M059J (cell line): Measurements from ENCODE around the gene EPS15. TPM values are rescaled to one million over a fixed set of nuclear protein-coding genes. Genes with fewer than 3 reads are reported as not detected.

Source experiments
- DNase-seq: peaks from one replicate; pipeline ENCODE4 v3.0.0-alpha.2; 2012; ENCODE audit warnings: low read depth
- total RNA-seq: library from RNA; depleted of rRNA; stranded (reverse); fragments of >200 nt; shearing (Covaris generic); gene quantifications from 2 replicates; pipeline ENCODE4 v1.2.3, GENCODE V29; 2014; rRNA removed

The EPS15 gene
- total RNA-seq, 1 experiment from 2014 or later, result 28.0 TPM

DNA sequence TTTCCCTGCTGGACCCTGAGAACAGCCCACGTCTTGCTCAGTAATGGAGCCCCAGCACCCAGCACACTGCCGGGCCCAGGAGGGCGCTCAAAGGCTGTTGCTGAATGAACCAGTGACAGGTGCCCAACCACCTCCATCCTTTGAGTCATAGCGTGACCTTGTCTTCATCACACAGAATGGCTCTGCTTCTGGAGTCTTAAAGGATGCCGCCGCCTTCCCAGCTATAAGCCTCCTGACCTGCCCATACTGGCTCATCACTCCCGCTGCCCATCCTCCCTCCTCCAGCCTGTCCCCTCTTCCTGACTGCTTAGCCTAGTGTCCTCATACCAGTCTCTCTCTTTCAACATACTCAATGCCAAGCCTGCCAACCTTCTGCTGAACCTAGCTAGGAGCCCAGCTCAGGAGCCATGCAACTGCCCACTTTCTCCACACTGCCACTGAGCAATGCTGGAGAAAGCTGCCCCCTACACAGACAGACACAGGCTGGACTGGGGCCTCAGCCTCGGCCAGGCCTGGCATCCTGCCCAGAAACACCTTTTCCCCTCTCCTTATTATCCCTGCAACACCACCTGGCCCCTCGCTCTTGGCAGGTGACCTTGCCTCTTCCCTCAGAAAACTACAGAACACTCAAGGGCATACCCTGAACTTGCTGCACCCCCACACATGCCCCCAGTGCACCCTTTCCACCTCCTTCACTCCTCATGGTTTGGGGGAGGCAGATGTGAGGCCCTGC is 202.8 kb downstream of the EPS15 start:
- no peak for DNase-seq

DNA sequence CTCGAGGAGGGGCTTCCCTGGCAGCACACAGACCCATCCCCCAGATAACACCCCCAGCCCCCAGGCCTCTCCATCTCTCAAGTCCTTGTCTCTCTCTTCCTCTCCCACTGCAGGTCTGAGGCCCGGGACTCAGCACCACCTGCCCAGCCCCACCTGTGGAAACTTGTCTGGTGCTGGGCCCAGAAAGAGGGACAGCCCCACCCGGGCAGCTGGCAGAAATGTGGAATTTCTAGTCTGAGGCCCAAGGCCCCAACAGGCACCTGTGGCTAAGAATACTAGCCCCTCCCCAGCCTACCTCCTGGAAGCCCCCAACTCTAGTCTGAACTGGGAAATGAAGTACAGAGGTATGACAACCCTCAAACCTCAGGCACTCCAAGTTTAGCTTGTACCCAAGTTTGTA is 204.1 kb downstream of the EPS15 start:
- no peak for DNase-seq

DNA sequence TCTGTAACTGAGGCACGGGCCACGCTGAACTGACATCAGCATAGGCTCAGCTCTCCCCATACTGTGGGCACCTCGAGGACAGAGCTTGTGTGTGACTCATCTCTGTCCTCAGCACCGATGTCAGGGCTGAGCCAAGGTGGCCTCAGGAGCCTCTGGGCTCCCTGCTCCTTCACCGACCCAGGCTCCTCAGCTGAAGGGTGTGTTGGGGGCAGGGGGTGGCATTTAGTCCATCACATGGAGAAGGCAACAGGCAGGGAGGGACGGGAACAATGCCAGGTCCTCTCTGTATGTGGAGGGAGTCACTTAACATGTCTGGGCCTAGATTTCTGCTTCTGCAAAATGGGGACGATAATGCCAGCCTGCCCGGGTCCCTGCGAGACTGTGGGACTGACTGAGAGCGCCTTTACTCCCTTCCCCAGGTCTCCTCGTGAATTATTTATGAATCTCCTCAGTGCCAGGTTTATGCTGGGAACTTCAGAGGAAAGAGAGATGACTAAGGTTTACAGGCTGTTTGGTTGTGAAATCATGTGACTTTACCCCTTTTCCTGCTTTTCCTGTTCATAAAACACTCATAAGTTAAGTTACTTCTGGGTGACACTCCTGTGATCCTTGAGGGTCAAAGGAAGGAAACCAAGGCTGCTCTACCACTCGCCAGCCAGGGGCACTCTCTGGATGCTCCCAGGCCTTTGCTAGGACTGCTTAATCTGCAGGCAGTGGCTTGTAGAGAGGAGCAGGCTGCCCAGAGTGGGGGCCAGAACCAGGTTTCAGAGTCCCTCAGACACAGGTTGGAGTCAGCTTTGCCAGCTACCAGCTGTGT is 204.9 kb downstream of the EPS15 start:
- DNase-seq, result peak; percentile 88

DNA sequence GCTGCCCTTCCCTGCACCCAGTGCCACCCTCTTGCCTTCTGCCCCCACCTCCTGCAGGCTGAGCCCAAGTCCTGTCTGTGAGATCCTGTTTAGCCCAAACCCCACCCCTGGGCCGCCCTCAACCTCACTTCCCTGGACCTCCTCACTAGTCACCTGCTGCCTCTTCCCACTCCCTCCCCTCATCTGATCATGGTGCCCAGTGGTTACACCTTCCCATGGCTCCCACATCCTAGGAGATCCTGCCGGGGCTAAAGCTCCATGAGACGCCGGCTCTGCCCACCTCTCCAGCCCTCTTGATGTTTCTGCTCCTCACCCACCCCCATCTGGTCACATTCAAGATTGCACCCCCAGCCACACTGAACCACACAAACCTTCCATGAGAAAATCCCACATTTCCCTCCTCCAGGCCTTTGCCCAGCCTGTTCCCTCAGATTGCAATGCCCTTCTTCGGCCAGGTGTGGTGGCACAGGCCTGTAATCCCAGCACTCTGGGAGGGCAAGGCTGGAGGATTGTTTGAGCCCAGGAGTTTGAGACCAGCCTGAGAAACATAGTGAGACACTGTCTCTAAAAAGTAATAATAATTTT is 205.7 kb downstream of the EPS15 start:
- DNase-seq, result peak; percentile 60

DNA sequence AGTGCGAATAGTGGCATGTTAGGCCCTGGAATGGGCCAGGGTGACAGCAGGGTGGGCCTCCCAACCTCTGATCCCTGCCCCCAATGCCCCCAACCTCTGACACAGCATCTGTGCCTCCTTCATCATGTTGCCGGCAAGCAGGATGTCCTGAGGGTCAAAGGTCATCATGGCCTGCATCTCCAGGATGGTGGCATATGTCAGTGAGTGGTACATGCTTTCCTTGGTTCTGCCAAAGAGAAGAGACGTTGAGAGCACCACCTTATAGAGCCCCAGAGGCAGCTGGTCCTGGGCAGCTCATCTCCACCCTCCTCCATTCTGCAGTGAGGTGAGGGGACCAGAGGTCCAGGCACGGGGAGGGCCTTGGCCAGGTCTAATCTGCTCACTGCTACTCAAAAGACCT is 206.3 kb downstream of the EPS15 start:
- DNase-seq, result no peak

DNA sequence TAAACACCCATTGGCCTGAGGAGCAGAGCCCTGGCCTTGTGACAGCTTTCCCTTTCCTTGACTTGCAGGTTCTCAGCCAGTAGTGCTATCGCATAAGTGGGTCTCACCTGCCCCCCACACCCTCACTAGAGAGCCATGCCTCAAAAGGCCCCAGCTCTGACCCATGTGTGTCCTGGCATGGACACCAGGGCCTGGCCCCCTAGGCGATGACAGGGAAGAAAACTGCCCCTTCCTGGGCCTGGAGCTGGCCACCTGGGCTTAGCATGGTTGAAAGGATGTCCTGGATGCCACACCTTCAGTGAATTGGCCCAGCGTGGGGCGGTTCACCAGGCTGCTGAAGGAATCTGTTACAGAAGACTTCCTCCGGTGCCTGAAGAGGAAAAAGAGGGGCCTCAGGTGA is 207.2 kb downstream of the EPS15 start:
- no peak for DNase-seq

DNA sequence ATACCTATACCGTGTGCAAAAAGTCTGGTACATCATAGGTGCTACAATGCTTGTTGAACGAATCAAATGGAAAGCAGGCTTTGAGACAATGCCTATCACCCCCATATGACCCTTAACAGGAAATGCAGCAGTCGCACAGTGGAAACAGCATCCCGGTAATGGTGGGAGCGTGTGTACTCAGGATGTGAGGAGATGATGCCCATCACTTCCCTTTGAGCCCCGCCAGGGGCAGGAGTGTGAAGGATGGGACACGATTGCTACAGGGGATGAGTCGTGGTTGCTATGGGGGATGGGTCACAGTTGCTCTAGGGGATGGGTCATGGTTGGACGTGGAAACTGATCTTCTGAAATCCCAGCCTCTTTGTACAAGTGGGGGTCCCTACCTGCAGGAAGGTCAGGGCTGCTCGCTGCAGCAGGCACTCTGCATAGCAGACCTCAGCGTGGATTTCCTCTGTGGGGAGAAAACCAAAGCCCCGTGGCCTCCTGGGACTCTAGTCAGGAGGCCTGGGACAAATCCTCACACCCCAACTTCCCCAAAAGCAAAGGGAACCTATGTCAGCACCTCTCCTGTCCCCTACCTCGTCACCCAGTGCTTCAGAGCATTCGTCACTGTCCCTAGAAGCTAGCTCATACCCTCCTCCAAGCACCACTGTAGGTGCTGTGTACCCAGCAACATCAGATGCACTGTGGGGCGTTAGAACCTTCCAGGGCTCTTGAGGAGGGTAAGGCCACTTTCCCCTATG is 208.0 kb downstream of the EPS15 start:
- no peak for DNase-seq

DNA sequence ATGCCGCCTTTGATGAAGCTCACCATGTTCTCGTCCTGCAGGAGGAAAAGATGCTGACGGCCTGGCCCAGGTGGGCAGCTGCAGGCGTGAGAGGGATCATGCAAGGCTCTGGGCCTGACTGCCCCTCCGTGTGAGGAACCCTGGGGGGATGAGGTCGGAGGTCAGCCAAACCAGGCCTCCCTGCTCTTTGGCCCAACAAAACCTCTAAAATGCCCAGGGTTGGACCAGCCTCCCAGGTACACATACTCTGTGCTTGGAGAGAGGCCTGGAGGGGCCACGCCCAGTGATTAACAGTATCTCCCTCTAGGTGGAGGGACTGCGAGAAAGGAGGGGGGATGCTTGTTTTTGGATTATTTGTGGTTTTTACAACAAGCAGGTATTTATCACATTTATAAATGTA is 209.8 kb downstream of the EPS15 start:
- DNase-seq, result no peak

DNA sequence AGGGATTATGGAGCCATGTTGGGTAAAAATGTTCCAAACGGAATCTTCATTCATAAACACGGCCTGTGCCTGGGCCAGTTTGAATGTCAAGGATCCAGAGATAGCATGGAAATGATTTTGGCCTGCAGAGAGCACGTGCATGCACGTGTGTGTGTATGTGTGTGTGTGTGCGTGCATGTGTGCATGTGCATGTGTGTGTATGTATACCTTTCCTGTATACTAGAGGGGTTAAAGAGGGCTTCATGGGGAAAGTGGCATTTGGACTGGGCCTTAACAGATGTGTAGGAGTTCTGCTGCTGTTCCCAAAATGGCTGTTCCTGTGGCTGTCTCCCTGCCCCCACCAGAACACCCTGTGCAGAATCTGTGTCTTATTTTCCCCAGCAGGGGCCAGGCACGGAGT is 210.4 kb downstream of the EPS15 start:
- DNase-seq, result no peak

DNA sequence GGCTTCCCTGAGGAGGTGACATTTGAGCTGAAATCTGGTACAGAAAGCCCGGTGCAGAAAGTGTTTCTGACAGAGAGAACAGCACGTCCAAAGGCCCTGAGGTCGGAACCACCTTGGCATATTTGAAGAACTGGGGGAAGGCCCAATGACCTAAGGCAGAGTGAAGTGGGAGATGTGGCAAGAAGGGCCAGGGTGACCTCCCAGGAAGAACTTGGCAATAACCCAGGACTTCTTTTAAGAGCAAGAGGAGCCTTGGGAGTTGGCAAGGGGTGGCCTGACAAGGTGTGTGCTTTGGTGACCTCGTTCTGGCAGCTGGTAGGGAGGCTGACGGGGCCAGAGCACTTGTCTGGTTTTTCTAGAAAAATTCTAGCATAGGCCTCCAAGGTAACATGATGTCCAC is 212.1 kb downstream of the EPS15 start:
- DNase-seq, result peak; percentile 26

DNA sequence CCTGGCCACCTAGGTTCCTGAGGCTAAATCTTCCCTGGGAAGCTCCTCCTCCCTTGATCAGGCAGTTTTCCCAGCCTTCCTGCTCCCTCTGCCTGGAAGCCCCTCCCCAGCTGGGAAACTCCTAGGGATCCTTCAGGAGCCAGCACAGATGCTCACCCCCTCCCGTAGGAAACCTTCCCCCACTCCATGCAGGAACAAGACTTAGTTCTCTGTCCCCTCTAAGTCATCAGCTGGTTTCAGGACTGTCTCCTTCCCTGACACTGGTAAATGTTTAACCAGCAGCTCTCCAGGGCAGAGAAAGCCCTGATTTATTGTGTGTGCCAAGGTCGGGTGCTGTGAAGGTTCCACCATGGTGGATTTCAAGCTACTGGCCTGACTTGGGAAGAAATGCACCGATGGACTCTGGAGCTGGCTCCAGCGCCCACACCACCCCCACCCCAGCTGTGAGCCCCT is 213.7 kb downstream of the EPS15 start:
- no peak for DNase-seq

DNA sequence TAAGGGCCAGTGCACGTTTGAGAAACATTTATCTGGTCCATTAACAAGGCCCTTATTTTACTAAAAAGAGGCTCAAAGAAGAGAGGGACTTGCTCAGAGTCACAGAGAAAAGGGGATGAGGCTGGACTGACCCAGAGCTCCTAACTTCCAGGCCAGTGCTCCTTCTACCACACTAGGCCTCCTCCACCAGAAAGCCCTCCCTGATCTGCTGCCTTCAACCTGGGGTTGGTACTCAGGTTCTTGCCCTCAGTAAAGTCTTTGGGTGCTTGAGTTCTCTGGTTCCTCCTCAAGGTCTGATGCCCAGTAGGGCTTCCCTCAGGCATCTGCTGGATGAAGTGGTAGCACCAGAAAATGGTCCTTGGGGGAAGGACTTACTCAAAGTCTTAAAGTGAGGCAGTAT is 214.7 kb downstream of the EPS15 start:
- DNase-seq, result no peak

Other genes starting within 250 kb of the EPS15 start
- gene TTC39A, start 188.7 kb downstream of the EPS15 start, total RNA-seq, result 0.67 and 2.0 TPM in 2 replicates
- 98.9 and 109 TPM in 2 replicates for gene OSBPL9, start 97.8 kb upstream of the EPS15 start, total RNA-seq